Colonic mucosa (tissue), 4 donors: ENCODE measurements around the gene VIT. TPM values are rescaled to one million over a fixed set of nuclear protein-coding genes. Genes with fewer than 3 reads are reported as not detected.

Experiments
- DNase-seq: peaks from one replicate; pipeline ENCODE4 v3.0.0-alpha.2; 2020
- H3K27ac ChIP-seq: fragments of 200-600 bp; one replicate; pipeline ENCODE4 v1.8.0; 2021
- H3K27me3 ChIP-seq: fragments of 200-600 bp; one replicate; pipeline ENCODE4 v1.8.0; 2021
- H3K36me3 ChIP-seq: fragments of 200-600 bp; one replicate; pipeline ENCODE4 v1.8.0; 2021
- H3K4me1 ChIP-seq: fragments of 200-600 bp; one replicate; pipeline ENCODE4 v1.8.0; 2021; ENCODE audit warnings: mild to moderate bottlenecking
- H3K4me3 ChIP-seq: fragments of 200-600 bp; one replicate; pipeline ENCODE4 v1.8.0; 2021
- H3K9ac ChIP-seq, 2 donors: one replicate each; pipeline ENCODE4 v1.7.0; 2013; ENCODE audit warnings: control low read depth in 2 of 2, low read depth in 2 of 2, low read length in 2 of 2
- H3K9me3 ChIP-seq: fragments of 200-600 bp; one replicate; pipeline ENCODE4 v1.8.0; 2021
- intact Hi-C: fragments of 100-400 bp; cut with DNase I; formaldehyde crosslinking; loops from one replicate; pipeline ENCODE4 v1.14.1; 2022
- total RNA-seq, 2 donors: library from RNA; stranded (reverse); fragmentation: NEBNext Ultra II Directional in 1 of 2; extraction: Animal tissue kit (Norgen Biotek cat#: 25700) in 1 of 2; gene quantifications; one replicate each; pipeline ENCODE4 v1.2.1, GENCODE V29; 2021
- TF ChIP-seq, protein P1 (sequence below): fragments of 200-600 bp; IDR thresholded peaks from one replicate; pipeline ENCODE4 v1.8.0; 2022; ENCODE audit warnings: antibody characterized with exemption, mild to moderate bottlenecking
- donor health status: healthy.
- donor health status: DM: no; HTN: no; CAD: no.
- donor health status: DM: no; HTN: no; CAD: no.

VIT gene
- total RNA-seq, 2 donors from 2014 or later: 0.20 to 0.21 TPM

GRCh38 chr2:36663295-36663694, 33.2 kb upstream of the VIT start:
- Histone ChIP-seq H3K9ac (no peak overlapping the region), H3K4me1 (no peaks in the 10 kb centered on the region)
- intact Hi-C loops: loop anchor here (10.0 kb wide), 1 partner anchor 118 kb away; no protein-coding TSS in a partner anchor

GRCh38 chr2:36663851-36664695, 32.4 kb upstream of the VIT start:
- Histone ChIP-seq H3K4me1 (no peaks in the 10 kb centered on the region), H3K27ac (no peak overlapping the region), H3K27me3 (no peaks in the 10 kb centered on the region), H3K36me3 (no peaks in the 10 kb centered on the region), H3K4me3 (no peak overlapping the region), H3K9me3 (no peaks in the 10 kb centered on the region), H3K9ac (no peak overlapping the region)
- TF ChIP-seq, protein P1, sequence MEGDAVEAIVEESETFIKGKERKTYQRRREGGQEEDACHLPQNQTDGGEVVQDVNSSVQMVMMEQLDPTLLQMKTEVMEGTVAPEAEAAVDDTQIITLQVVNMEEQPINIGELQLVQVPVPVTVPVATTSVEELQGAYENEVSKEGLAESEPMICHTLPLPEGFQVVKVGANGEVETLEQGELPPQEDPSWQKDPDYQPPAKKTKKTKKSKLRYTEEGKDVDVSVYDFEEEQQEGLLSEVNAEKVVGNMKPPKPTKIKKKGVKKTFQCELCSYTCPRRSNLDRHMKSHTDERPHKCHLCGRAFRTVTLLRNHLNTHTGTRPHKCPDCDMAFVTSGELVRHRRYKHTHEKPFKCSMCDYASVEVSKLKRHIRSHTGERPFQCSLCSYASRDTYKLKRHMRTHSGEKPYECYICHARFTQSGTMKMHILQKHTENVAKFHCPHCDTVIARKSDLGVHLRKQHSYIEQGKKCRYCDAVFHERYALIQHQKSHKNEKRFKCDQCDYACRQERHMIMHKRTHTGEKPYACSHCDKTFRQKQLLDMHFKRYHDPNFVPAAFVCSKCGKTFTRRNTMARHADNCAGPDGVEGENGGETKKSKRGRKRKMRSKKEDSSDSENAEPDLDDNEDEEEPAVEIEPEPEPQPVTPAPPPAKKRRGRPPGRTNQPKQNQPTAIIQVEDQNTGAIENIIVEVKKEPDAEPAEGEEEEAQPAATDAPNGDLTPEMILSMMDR: peak; percentile 57
- DNase-seq: peak; percentile 32
- intact Hi-C loops: loop anchor here (10.0 kb wide), 1 partner anchor 119 kb away; no protein-coding TSS in a partner anchor

More at GRCh38 chr2:36663295-36663694, 33.2 kb upstream of the VIT start:
- no peak for DNase-seq
- H3K36me3 ChIP-seq: no peaks in the 10 kb centered on the region
- H3K27ac ChIP-seq: no peak overlapping the region
- no peaks in the 10 kb centered on the region for H3K27me3 ChIP-seq
- H3K4me3 ChIP-seq: no peak overlapping the region
- no peaks in the 10 kb centered on the region for H3K9me3 ChIP-seq
- TF ChIP-seq, protein P1: no peak

DNA sequence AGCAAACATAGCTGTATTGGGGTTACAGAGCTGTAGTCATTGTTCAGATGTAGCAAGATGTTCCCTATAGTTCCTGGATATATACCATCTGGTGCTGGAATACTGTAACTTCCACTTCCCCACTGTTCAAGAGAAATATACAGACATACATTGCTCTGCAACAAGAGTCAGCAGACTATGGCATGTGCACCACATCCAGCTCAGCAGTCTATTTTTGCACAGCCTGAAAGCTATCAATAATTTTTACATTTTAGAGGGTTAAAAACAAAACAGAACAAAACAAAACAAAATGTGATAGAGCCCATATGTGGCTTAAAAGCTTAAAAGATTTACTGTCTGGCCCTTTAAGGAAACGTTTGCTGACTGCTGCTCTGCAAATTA, 31.8 kb upstream of the VIT start:
- intact Hi-C loops: loop anchor here (5.0 to 10.0 kb wide), 2 partner anchors 120 to 312 kb away; no protein-coding TSS in a partner anchor
- no peak overlapping the region for H3K4me3 ChIP-seq

GRCh38 chr2:36667931-36668330, 28.6 kb upstream of the VIT start:
- Histone ChIP-seq H3K9me3 (no peaks in the 10 kb centered on the region), H3K27me3 (no peaks in the 10 kb centered on the region), H3K27ac (no peak overlapping the region), H3K4me1 (no peaks in the 10 kb centered on the region), H3K4me3 (no peak overlapping the region), H3K36me3 (no peaks in the 10 kb centered on the region), H3K9ac (no peak overlapping the region)
- no peak for DNase-seq
- TF ChIP-seq, protein P1: no peak
- intact Hi-C loops: loop anchor here (5.0 to 10.0 kb wide), 2 partner anchors 123 to 316 kb away; no protein-coding TSS in a partner anchor

More for the DNA sequence above, 31.8 kb upstream of the VIT start:
- no peak for DNase-seq
- Histone ChIP-seq H3K27me3 (no peaks in the 10 kb centered on the region), H3K27ac (no peak overlapping the region), H3K4me1 (no peaks in the 10 kb centered on the region), H3K9ac (no peak overlapping the region), H3K9me3 (no peaks in the 10 kb centered on the region), H3K36me3 (no peaks in the 10 kb centered on the region)
- TF ChIP-seq, protein P1: no peak

DNA sequence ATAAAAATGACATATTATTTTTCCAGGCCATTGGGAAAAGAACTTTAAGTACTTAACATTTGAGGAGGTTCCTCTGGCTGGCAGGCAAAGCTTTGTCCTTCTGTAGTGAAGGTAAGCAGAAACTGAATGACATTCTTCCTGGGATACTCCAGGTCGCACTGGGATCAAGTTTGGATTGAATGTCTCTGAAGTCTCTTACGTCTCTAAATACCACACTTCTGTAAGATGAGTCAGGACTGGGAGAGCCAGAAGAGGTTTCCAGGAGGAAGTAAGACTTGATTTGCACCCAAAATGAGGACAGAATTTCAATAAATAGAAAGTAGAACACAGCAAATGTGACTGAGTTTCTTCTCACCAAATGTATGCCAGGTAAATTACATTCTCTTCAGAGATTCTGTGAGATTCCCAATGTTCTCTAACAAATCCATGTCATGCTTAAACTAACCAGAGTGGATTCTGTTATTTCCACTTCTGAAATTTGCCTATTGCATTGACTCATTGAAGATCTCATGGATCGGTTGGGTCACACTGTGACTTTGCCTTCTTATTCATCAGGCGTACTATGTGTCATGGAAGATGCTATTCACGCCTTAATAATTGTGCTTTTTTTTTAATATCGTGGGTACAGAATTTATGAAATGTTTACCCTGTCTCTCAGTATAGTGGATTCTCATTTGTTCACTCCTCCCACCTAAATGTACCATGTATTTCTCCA, 25.5 kb upstream of the VIT start:
- TF ChIP-seq, protein P1: no peak
- no peaks in the 10 kb centered on the region for H3K9me3 ChIP-seq
- H3K36me3 ChIP-seq: no peaks in the 10 kb centered on the region
- no peak overlapping the region for H3K9ac ChIP-seq
- no peak overlapping the region for H3K27ac ChIP-seq
- no peaks in the 10 kb centered on the region for H3K27me3 ChIP-seq
- no peaks in the 10 kb centered on the region for H3K4me1 ChIP-seq
- no peak for DNase-seq
- H3K4me3 ChIP-seq: no peak overlapping the region
- intact Hi-C loops: no loop called here
